ENCODE results near the gene DIO3.

The DIO3 gene

GRCh38 chr14:101534198-101534597 lies 27.1 kb upstream of the DIO3 start:
- TF ChIP-seq, protein P1, sequence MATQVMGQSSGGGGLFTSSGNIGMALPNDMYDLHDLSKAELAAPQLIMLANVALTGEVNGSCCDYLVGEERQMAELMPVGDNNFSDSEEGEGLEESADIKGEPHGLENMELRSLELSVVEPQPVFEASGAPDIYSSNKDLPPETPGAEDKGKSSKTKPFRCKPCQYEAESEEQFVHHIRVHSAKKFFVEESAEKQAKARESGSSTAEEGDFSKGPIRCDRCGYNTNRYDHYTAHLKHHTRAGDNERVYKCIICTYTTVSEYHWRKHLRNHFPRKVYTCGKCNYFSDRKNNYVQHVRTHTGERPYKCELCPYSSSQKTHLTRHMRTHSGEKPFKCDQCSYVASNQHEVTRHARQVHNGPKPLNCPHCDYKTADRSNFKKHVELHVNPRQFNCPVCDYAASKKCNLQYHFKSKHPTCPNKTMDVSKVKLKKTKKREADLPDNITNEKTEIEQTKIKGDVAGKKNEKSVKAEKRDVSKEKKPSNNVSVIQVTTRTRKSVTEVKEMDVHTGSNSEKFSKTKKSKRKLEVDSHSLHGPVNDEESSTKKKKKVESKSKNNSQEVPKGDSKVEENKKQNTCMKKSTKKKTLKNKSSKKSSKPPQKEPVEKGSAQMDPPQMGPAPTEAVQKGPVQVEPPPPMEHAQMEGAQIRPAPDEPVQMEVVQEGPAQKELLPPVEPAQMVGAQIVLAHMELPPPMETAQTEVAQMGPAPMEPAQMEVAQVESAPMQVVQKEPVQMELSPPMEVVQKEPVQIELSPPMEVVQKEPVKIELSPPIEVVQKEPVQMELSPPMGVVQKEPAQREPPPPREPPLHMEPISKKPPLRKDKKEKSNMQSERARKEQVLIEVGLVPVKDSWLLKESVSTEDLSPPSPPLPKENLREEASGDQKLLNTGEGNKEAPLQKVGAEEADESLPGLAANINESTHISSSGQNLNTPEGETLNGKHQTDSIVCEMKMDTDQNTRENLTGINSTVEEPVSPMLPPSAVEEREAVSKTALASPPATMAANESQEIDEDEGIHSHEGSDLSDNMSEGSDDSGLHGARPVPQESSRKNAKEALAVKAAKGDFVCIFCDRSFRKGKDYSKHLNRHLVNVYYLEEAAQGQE (IDR thresholded peaks at IDR 0.05; ENCODE audit: insufficient replicate concordance, low read depth), result no peak
- no peak for TF ChIP-seq GABPA (IDR thresholded peaks at IDR 0.05; ENCODE audit: low read depth)
- no peak for TF ChIP-seq CTCF (IDR thresholded peaks at IDR 0.05; ENCODE audit: insufficient read depth, low read length)
- TF ChIP-seq POLR2AphosphoS5 (IDR thresholded peaks at IDR 0.05; ENCODE audit: low read depth), result no peak
- no peak for TF ChIP-seq SPI1 (IDR thresholded peaks at IDR 0.05; ENCODE audit: borderline replicate concordance, low read depth)
- H3K4me3 ChIP-seq (replicated peaks; ENCODE audit: insufficient read depth, low read length), result no peak overlapping the region
- no peaks in the 10 kb centered on the region for H3K27me3 ChIP-seq (ENCODE audit: insufficient read depth, poor library complexity, severe bottlenecking)
- no peak overlapping the region for H3K27ac ChIP-seq (replicated peaks)
- no peak for DNase-seq (ENCODE audit: low read depth in 1 of 2, low spot score in 1 of 2)

GRCh38 chr14:101535232-101535631 lies 26.1 kb upstream of the DIO3 start:
- no peak overlapping the region; the same call in 1 of the 2 replicates for H3K27ac ChIP-seq (replicated peaks)
- DNase-seq (ENCODE audit: low read depth in 1 of 2, low spot score in 1 of 2), result peak; percentile 18 to 57
- H3K4me3 ChIP-seq (replicated peaks; ENCODE audit: insufficient read depth, low read length), result no peak overlapping the region
- TF ChIP-seq SPI1 (IDR thresholded peaks at IDR 0.05; ENCODE audit: borderline replicate concordance, low read depth) (no peak), CTCF (IDR thresholded peaks at IDR 0.05; ENCODE audit: insufficient read depth, low read length) (no peak), POLR2AphosphoS5 (IDR thresholded peaks at IDR 0.05; ENCODE audit: low read depth) (no peak), GABPA (IDR thresholded peaks at IDR 0.05; ENCODE audit: low read depth) (no peak)
- TF ChIP-seq, protein P1 (IDR thresholded peaks at IDR 0.05; ENCODE audit: insufficient replicate concordance, low read depth), result no peak
- no peaks in the 10 kb centered on the region for H3K27me3 ChIP-seq (ENCODE audit: insufficient read depth, poor library complexity, severe bottlenecking)

GRCh38 chr14:101535701-101536207 lies 25.5 kb upstream of the DIO3 start:
- DNase-seq (ENCODE audit: low read depth in 1 of 2, low spot score in 1 of 2), result peak in 1 of 2 experiments; percentile 13
- H3K4me3 ChIP-seq (replicated peaks; ENCODE audit: insufficient read depth, low read length), result no peak overlapping the region
- no peak overlapping the region; the same call in 1 of the 2 replicates for H3K27ac ChIP-seq (replicated peaks)
- H3K27me3 ChIP-seq (ENCODE audit: insufficient read depth, poor library complexity, severe bottlenecking), result no peaks in the 10 kb centered on the region
- TF ChIP-seq CTCF (IDR thresholded peaks at IDR 0.05; ENCODE audit: insufficient read depth, low read length) (no peak), POLR2AphosphoS5 (IDR thresholded peaks at IDR 0.05; ENCODE audit: low read depth) (no peak), SPI1 (IDR thresholded peaks at IDR 0.05; ENCODE audit: borderline replicate concordance, low read depth) (no peak)

DNA sequence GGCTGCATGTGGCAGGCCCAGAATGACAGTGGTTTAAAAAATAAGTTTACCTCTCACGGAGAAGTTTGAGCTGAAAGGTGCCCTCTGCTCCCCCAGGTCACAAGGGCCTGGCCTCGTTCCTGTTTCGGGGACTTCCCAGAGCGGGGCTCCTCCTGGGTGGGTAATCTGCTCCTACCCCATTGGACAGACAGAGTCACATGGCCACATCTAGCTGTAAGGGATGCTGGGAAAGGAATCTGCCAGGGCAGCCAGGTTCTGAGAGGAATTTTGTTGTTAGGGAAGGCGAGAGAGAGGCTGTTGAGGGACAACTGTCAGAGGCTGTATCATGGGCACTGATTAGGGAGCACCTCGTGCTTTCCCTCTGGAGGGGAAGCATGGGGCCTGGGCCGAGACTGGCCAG lies 24.0 kb upstream of the DIO3 start:
- H3K27ac ChIP-seq (replicated peaks), result no peak overlapping the region
- H3K4me3 ChIP-seq (replicated peaks; ENCODE audit: insufficient read depth, low read length), result no peak overlapping the region
- DNase-seq (ENCODE audit: low read depth in 1 of 2, low spot score in 1 of 2), result no peak
- H3K27me3 ChIP-seq (ENCODE audit: insufficient read depth, poor library complexity, severe bottlenecking), result no peaks in the 10 kb centered on the region
- TF ChIP-seq GABPA (IDR thresholded peaks at IDR 0.05; ENCODE audit: low read depth) (no peak), CTCF (IDR thresholded peaks at IDR 0.05; ENCODE audit: insufficient read depth, low read length) (no peak), SPI1 (IDR thresholded peaks at IDR 0.05; ENCODE audit: borderline replicate concordance, low read depth) (no peak), POLR2AphosphoS5 (IDR thresholded peaks at IDR 0.05; ENCODE audit: low read depth) (no peak)
- TF ChIP-seq, protein P1 (IDR thresholded peaks at IDR 0.05; ENCODE audit: insufficient replicate concordance, low read depth), result no peak
